GM18907 (cell line): Measurements from ENCODE around the gene PPP2R2D.
A peak's percentile ranks its signal among the peaks of the same experiment; 100 is the strongest.
"Not testable (repeated sequence)": the region's sequence is repeated elsewhere in the genome, so short reads cannot be mapped to it uniquely, and the experiment has no call there.

Experiments used
- ATAC-seq: cut with Tn5 transposase; IDR thresholded peaks from one replicate; pipeline ENCODE4 v1.9.1; 2021; ENCODE audit warnings: mild to moderate bottlenecking, moderate library complexity; ENCODE audit not compliant: unreplicated experiment

Gene PPP2R2D

GRCh38 chr10:131905603-131906268, 4.9 kb downstream of the PPP2R2D start:
- no peak for ATAC-seq

DNA sequence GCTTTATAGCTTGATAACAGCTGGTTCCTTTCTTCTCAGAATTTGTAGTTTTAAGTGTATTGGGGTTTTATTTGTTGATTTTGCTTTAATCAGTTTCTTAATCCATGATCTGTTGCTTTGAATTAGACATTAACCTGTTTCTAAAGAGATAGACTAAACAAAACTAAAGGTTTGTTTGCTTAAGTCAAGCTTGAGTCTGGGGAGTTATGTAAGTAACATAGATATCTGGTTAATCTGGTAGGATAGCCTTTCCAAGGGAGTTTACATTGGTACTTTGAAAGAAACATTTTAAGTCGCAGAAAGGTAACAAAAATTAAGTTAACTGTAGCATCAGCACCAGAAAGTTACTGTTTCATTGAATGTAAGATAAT, 5.4 kb downstream of the PPP2R2D start:
- no peak for ATAC-seq

DNA sequence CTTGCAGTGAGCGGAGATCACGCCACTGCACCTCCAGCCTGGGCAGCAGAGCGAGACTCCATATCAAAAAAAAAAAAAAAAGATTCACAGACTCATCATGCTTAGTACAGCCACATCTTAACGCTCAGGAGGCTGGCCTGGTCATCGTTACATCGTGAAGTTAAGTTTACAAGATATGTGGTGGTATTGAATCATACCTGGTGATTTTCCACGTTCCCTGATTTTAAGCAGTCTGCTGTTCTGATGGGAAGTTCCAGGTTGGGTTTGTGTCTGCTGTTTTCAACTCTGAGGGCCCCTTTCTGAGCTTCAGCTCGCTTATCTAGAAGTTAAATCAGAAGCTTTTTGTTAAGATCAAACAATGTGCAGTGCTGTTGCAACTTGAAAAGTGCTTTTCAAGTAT, 6.9 kb downstream of the PPP2R2D start:
- no peak for ATAC-seq

DNA sequence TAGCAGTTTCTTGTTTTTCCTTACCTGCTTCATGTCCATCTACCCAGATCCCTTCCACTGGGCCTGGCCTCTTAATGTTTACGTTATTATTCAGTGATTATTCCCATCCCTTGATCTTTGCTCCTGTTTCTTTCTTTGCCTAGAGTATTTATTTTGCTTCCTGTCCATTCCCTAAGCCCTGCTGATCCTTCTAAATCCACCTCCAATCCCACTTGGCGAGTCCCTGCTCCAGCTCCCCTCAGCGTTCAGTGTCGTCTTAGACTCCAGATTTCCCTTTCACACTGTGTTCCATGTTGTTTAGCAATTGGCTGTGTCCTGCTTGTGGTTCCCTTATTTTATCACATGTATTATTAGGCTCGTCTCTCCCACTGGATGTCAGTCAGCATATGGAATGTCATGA, 7.3 kb downstream of the PPP2R2D start:
- ATAC-seq = no peak

DNA sequence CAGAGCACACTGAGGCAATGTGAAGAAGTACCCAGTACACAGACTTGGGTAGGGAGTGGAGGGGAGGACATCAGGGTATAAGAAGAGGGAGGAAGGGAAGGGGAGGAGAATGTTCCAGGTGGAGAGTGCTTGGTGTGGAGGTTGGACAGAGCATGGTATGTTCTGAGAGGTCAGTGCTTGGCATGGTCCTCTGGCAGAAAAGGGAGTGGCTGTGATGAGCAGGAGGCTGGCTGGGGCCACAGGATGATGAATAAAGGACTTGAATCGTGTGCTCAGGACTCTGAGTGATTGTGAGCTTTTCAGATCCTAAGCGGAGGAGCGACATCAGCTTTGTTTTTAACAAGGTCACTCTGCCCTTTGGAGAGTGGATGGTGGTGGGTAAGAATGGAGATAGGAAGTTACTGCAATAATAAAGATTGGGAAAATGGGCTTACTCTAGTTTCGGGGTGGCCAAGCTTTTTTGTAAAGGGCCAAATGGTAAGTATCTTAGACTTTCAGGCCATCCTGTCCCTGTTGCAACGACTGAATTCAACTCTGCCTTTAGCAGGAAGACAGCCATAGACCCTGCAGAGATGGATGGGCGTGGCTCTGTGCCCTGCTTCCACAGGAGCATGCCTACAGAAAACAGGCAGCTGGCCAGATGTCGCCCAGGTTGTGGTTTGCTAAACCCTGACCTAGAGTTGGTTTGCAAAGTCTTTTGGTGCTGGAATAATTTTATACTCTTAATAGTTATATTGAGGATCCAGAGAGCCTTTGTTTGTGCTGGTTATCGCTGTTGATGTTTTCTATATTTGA, 8.4 kb downstream of the PPP2R2D start:
- ATAC-seq = no peak

GRCh38 chr10:131909929-131910328, 9.1 kb downstream of the PPP2R2D start:
- no peak for ATAC-seq

DNA sequence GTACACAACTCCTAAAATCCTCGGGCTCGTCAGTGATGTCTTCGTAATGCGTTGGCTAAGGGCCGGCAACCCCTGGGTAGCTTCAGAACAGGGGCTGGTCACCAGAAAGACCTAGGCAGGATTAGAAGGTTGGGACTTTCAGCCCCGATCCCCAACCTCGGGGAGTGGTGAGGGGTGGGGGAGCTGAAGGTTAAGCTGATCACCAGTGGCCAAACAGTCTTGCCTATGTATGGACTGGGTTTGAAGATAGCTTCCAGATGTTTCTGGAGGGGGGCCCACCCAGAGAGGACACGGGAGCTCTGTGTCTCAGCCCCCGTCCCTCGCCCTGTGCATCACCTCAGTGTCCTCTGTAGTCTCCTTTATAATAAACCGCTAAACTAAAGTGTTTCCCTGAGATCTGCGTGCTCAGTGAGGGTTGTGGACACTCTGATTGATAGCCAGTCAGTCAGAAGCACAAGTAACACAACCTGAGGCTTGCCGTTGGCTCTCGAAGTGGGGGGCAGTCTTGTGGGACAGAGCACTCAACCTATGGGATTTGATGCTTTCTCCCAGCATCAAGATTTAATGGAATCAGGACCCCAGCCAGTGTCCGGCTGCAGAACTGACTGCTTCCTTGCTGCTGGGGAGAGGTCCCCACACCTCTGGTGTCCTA, 10.0 kb downstream of the PPP2R2D start:
- ATAC-seq = no peak

DNA sequence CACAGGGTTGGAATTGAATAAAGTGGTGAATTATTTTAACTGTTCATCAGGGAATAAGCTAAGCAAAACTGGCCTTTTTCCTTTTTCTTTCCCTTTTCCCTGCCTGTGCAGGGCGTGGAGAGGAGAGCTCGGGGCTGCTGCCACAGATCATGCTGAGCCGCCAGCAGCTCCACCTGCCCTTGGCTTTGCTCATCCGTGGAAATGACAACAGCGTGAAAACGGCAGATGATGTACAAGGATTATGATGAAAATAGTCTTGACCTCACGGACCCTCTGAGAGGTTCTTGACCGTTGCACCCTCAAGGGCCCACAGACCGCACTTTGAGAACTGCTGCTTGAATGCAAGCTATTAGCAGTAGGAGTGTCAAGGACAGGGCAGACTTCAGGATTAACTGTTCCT, 10.6 kb downstream of the PPP2R2D start:
- no peak for ATAC-seq

DNA sequence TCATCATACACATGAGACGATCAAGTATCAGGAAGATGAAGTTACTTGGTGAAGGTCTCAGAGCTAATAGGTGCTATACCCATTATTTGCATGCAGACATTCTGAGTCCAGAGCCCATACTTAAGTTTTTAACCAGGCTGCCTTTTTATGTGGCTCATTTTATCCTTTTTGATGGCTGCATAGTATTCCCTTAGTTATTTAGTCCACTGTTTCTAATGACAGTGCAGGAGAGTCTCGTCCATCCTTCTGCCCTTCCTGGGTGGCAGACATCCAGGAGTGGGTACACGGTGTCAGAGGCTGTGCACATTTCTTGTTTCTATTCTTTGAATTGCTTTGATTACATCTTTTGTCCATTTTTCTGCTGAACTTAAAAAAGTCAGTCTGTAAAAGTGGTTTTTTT, 11.8 kb downstream of the PPP2R2D start:
- no peak for ATAC-seq

DNA sequence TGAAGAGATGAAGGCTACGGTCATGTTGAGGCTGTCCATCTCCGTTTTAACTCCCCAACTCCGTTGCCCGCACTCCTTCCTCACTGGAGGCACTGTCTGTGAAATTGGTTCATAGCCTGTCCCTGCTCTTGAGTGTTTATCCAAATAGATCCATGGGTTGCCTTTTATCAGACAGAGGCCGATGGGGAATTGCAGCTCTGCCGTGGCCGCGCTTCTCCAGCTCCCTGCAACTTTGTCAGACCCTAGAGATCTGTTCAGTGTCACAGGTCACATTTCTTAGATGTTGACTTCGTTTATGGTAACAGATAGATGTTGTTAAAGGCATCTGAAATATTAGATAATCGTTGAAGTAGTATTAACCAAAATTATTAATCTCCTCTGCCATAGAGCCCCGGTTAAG, 14.7 kb downstream of the PPP2R2D start:
- no peak for ATAC-seq

DNA sequence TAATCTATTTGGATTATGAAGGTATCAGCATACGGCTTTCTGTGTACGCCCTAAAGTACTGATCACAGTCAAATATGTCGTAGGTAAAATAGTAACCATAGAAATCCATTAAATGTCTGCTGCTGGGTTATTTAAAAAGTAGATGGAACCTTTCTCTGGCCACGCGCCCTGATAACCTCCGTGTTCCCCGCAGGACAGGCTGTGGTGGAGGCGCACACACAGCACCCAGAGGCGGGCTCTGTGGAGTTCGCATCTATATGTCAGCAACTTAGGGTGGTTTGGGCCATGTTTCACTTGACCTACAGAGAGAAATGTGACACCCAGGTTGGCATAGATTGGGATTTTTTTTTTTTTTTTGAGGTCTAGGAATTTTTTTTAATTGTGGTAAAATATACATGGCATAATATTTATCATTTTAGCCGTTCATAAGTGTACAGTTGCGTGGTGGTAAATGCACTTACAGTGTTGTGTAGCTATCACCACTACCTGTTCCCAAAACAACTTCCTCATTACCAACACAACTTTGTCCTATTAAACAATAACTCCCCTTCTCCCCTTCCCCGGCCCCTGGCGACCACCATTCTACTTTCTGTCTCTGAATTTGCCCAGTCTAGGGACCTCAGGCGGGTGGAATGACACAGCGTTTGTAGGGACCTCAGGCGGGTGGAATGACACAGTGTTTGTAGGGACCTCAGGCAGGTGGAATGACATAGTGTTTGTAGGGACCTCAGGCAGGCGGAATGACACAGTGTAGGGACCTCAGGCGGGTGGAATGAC, 15.4 kb downstream of the PPP2R2D start:
- ATAC-seq = no peak

DNA sequence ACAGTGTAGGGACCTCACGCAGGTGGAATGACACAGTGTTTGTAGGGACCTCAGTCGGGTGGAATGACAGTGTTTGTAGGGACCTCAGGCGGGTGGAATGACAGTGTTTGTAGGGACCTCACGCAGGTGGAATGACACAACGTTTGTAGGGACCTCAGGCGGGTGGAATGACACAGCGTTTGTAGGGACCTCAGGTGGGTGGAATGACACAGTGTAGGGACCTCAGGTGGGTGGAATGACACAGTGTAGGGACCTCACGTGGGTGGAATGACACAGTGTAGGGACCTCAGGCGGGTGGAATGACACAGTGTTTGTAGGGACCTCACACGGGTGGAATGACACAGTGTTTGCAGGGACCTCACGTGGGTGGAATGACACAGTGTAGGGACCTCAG, 16.0 kb downstream of the PPP2R2D start:
- not testable (repeated sequence) for ATAC-seq

GRCh38 chr10:131917496-131917895, 16.7 kb downstream of the PPP2R2D start:
- ATAC-seq = not testable (repeated sequence)

DNA sequence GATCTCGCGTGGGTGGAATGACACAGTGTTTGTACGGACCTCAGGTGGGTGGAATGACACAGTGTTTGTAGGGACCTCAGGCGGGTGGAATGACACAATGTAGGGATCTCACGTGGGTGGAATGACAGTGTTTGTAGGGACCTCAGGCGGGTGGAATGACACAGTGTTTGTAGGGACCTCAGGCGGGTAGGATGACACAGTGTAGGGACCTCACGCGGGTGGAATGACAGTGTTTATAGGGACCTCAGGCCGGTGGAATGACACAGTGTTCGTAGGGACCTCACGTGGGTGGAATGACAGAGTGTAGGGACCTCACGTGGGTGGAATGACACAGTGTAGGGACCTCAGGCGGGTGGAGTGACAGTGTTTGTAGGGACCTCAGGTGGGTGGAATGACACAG, 18.7 kb downstream of the PPP2R2D start:
- not testable (repeated sequence) for ATAC-seq

GRCh38 chr10:131920151-131920550, 19.3 kb downstream of the PPP2R2D start:
- no peak for ATAC-seq

GRCh38 chr10:131920693-131921092, 19.9 kb downstream of the PPP2R2D start:
- ATAC-seq = no peak

DNA sequence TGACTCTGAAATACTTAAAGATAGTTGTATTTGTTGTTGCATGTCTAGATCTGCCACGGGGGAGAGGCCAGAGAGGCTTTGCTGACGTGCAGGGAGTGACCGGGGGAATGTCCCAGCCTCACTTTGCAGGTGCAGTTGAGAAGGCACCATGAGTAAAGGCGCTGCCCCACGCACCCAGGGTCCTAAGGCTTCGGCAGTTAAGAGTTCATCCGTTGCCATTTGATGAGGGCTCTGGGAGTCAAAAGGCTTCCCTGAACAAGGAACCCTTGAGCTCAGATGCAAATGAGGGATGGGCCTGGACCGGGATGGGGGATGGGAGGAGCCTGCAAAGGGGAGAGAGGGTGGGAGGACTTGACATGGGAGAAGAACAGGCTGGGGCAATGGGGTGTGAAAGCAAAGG, 20.4 kb downstream of the PPP2R2D start:
- ATAC-seq = peak; percentile 57

DNA sequence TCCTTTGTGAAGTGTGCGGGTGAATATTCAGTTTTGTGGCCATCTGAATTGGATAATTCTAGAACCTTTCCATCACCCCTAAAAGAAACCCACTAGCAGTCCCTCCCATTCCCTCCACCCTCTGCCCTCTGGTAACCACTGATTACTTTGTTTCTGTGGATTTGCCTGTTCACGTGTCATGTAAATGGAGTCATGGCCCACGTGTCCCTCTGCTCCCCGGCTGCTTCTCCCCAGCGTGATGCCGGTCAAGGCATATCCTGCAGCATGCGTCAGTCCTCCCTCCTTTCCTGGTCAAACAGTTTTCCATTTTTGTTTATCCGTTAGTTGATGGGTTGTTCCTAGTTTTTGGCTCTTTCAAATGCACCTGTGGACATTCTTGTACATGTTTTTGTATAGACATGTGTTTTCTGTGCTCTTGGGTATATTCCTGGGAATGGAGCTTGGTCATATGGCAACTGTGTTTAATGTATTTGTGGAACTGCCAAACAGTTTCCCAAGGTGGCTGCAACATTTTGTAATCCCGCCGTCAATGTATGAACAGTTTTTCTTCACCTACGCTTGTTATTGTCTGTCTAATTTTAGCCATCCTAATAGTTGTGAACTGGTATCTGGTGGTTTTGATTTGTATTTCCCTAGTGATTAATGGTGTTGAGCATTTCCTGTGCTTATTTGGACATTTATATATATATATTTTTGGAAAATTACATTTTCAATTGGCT, 22.4 kb downstream of the PPP2R2D start:
- ATAC-seq = no peak

DNA sequence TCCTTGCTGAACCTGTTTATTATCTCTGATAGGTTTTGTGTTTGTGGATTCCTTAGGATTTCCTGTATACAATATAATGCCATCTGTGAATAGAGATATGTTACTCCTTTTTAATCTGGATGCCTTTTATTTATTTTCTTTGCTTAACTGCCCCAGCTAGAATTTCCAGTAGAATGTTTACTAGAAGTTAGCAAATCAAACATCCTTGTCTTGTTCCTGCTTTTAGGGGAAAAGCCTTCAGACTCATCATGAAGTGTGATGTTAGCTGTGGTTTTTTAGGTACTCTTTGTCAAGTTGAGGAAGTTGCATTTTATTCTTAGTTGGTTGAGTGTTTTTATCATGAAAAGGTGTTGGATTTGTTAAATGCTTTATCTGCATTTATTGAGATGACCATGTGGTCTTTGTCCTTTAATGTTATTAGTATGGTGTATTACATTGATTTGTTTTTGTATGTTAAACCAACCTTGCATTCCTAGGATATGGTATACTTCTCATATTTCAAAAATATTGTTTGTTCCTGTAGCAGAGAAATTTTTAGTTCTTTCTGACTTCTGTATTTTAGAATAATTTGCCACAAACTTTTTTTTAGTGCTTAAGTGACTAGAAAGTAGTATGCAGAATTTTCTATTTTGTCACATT, 24.3 kb downstream of the PPP2R2D start:
- no peak for ATAC-seq

DNA sequence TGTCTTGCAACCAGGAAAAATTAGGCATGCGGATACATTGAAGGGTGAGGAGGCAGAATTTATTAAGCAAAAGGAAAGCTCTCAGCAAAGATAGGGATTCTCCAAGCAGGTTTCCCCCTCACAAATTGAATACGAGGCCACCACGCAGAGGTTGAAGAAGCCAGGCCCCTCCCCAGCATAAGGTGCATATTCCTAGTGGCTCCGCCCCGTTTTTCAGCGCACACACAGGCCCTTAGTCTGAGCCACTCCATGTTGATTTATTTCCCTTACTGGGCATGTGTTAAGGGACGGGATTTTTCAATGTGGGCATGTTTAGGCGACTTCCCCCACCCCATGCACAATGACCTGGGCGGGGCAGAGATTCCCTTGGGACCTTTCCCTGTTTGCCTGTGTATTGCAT, 24.9 kb downstream of the PPP2R2D start:
- no peak for ATAC-seq
